GM18511 (cell line): ENCODE data around the gene FNBP1L.

Source experiments
- ATAC-seq: cut with Tn5 transposase; IDR thresholded peaks from one replicate; pipeline ENCODE4 v1.9.1; 2021; ENCODE audit warnings: mild to moderate bottlenecking, moderate library complexity; ENCODE audit not compliant: unreplicated experiment

FNBP1L gene

GRCh38 chr1:93567255-93567918, 119.5 kb downstream of the FNBP1L start:
- ATAC-seq = no peak

GRCh38 chr1:93569489-93569888, 121.6 kb downstream of the FNBP1L start:
- ATAC-seq = no peak

DNA sequence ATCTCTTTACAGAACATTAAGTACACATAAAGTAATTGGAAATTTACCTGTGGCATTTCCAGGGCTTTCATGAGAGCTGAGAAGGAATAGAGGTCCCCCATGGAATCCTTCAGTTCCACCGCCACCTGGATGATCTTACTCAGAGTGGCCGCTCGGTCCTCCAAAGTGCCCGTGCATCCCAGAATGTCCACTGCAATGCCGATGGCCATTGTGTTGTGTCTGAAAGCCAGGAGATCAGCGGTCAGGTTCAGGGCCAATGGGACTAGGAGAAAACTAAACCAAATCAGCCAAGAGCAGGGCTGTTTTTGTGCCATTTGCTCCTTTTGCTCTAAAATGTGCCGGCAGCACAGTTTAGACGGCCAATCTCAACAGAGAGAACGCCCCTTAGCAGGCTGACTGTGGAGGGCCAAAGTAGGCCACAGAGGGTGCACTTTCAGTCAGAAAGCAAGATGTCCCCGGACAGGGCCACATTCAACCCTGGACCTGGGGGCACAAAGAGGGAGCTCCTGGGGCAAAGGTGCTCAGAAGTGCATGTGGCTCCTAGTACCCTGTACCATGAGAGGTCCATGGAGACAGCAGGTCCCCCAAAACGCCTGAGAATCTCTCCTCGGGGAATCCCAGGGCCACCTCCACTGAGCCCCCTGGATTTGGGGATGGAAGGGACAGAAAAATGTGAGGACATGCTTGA, 123.8 kb downstream of the FNBP1L start:
- no peak for ATAC-seq

DNA sequence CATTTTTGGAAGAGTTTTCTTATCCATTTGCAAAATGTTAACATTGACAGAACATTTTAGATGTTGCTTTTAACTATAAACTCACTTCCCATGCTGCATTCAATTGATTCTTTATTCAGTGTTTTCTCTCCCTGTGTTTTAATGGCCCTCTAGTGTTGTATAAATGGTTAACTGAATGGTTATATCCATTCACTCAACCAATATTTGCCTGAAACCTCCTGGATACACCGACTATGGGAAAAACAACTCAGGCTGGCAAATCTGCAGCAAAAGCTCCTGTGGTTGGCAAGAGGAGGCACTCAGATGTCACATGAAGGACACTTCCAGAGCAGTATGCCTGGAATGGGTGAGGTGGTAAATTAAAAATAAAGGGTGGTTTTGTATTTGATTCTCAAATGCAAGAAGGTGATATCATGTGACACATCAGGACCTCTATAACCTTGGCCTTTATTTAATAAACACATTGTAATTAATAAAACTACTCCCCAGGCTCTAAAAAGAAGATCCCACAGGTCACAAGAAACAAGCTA, 126.1 kb downstream of the FNBP1L start:
- ATAC-seq = no peak

DNA sequence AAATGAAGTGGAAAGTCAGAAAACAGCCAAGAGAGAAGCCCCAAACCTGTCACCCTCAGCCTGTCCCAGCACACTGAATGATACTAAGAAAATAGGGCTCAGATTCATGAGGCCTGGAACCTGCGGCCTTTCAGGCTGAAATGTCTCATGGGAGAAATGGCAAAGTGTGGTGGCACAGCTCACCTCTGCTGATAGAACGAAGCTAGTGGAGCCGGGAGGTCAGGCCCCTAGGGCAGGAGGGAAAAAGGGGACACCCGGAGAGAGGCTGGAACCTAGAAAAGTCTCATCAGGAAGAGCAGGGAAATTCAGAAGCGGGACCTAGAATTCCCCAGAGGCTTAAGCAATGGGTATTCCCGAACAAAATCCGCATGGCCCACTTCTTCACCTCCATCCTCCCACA, 126.6 kb downstream of the FNBP1L start:
- no peak for ATAC-seq

DNA sequence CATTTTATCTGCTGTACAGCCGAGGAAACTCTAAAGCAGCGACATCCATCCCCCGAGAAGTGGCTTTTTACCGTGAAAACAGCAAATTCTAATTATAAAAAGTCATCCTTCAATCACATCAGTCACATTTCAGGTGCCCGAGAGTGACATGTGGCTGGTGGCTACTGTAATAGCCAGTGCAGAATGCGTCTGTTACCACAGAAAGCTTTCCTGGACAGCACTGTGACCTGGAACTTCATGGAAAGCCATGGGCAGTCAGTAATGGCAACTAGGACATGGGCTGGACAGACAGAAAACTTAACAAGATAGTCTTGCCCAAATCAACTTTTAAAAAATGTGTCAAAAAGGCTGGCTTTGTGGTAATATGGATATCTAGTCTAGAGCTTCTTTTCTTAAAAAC, 127.1 kb downstream of the FNBP1L start:
- ATAC-seq = no peak

DNA sequence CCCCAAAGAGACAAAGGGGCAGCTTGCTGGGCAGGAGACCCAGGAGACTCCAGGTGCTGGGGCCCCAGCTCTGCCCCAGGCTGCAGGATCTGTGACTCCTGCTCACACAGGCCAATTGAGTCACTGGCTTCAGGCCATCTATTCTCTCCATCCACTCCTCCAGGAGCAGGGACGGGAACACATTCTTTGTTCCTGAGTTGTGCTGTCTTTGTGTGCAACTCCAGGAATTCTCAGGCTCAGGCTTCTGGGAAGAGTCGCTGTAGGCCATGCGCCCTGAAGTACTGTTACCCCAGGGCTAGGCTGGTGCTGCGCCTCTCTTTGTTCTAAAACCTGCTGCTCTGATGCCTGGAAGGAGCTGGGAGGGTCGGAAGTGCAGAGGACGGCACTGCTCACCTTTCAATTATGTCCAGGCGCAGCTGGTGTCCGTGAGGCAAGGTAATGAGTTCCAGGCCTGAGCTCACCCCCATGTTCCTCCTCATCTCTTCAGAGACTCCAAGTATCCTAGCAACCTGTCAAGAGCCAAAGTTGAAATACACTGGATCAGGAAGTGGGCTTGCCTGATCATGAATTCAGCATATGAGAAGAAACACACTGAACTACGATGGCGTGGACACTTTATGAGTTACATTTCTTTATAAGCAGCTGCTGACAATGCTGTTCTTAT, 127.8 kb downstream of the FNBP1L start:
- ATAC-seq = no peak

- ATAC-seq = no peak
Observed at GRCh38 chr1:93576346-93576745, 128.4 kb downstream of the FNBP1L start.

DNA sequence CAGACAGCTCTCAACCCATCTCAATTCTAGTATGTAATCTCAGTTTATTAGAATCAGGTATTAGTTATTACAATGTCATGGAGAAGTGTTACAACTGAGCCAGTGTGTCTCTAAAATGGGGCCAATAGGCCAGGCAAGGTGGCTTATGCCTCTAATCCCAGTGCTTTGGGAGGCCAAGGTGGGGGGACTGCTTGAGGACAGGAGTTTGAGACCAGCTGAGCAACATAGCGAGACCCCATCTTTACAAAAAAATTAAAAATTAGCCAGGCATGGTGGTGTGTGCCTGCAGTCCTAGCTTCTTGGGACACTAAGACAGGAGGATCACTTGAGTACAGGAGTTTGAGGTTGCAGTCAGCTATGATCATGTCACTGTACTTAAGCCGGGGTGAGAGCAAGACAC, 128.8 kb downstream of the FNBP1L start:
- no peak for ATAC-seq

- no peak for ATAC-seq
Observed at GRCh38 chr1:93577536-93578432, 129.9 kb downstream of the FNBP1L start.

- ATAC-seq = no peak
Observed at GRCh38 chr1:93578433-93578830, 130.5 kb downstream of the FNBP1L start.

GRCh38 chr1:93578911-93579825, 131.2 kb downstream of the FNBP1L start:
- no peak for ATAC-seq

DNA sequence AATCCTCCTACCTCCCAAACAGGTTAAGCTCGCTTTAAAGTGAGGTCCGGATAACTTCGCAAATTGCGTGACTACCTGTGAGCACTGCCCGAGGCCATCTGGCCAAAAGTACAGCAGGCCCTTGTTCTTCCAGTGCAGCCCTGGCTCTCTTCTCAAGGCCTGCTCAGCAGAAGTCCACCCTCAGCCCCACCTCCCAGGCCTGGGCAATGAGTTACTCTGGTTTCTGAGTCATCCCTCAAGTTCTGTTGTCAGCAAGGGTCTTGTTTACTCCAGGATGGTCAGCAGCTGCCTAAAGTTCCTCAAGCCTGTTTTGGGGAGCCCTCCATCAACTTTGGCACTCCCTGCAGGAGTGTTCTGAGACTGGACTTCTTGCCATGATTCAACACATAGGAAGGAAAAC, 132.0 kb downstream of the FNBP1L start:
- no peak for ATAC-seq

GRCh38 chr1:93581917-93582850, 134.3 kb downstream of the FNBP1L start:
- ATAC-seq = no peak

DNA sequence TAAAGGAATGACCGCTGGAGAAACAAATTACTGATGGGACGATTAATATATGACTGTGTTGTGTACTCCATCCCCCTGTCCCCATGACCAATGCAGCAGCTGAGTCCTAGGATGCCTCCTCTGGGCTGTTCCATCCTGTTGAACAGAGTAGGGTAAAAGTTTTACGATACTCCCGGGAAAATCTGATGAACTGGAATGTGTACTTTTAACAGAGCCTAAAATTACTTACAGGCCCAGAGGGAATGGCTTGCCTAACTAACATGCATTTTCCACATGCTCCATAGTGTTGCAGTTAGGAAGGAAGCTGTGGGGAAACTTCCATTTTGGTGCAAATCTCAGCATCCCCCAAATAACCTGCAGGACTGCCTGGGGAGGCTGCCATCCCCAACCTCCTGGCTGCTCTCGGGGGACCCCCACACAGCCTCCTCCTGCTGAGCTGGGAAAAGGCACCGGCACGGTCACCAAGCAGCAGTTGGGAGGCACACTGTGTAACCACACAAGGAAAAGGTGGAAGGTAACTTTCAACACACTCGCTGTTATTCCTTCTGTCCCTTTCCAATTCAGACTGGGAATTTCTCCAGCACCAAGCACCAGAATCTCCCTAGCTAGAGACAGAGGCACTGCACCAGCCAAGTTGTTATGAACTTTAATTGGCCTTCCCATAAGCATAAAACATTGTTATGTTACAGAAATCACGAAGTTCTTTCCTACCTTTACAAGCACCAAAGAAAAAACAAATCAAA, 136.5 kb downstream of the FNBP1L start:
- no peak for ATAC-seq

DNA sequence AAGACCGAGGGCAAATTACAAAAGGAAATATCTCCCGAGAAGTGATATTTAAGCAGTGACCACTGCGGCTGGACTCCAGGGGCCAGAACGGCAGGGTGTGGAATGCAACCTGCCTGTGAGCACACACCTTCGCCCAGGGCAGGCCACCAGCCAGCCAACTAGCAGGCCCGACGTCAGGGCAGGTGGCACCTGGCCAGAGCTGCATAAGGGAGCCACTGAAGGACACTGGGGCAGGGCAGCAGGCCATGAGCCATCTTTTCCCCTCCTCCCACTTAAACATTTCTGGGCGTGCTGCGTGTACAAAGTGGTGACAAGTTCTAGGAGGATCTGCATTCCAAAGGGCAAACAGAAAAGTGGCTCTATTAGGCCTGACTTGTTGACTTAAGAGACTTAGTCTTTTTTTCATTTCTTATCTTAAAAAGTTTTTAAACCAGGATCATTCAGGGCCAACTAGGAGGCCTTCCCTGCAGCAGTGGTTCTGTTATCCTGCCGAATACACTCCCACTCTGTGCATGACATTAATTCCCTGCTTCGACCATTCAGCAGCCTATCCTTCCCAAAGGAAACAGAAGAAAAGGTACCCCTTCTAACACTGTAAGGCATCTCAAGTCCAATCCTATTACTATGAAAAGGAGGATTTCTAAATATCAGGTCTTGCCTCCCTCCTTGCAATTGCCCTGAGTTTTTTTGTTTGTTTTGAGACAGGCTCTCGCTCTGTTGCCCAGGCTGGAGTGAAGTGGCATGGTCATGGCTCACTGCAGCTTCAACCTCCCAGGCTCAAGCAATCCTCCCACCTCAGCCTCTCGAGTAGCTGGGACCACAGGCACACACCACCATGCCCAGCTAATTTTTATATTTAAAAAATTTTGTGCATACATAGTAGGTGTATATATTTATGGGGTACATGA, 137.4 kb downstream of the FNBP1L start:
- no peak for ATAC-seq

- ATAC-seq = no peak
Observed at GRCh38 chr1:93587354-93587753, 139.4 kb downstream of the FNBP1L start.
